ENCODE results near the gene ADSS1.
A peak's percentile ranks its signal among the peaks of the same experiment; 100 is the strongest.

The ADSS1 gene

DNA sequence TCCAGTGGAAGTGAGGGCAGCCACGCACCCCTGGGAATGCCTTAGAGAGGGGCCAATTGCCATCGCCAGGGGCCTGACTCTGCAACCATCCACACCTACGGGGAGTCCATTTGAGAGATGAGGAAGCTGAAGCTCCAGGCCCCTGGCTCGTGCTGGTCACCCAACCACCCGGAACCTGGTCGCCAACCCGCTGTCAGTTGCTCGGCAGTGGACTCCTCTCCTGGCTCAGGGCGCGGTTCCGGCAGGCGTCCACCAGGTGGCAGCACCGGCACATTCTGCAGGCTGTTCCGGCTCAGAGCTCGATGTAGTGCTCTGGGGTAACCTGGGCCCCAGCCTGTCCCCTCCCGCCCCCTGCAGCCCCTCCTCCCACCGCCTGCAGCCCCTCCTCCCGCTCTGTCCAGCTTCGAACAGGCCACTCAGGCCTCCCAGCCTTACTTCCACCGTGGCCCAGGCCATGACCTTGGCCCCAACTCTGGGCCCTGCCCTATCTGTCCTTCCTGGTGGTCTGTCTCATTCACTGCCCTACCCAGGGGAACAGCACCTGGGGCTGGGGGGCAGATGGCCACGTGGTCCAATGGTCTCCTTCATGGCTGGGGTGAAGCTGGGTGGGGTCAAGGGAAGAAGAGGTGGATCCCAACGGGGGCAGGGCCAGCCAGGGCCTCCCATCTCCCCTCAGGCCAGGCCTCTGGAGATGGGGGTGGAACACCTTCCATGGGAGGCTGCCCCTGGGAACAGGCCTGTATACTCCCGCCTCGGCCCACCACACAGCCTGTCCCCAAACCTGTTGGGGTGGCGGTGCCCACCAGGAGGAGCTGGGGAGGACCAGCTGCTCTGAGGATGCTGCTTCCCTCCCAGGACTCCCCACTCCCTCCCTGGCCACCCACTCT is 44.7 kb downstream of the ADSS1 start:
- DNase-seq (ENCODE audit: low spot score) = peak; percentile 65
- ChIA-PET POLR2A (ENCODE audit: low non-redundant PET) (no interaction called here), CTCF (interaction anchor here (0.6 to 2.2 kb wide), 27 partner anchors 8 to 852 kb away, joined by 3 to 28 read pairs (median 5); partner anchors contain the start of genes AKT1 and ZBTB42)
- H3K27ac ChIP-seq = peak overlapping the region; percentile 65
- TF ChIP-seq, protein P1, sequence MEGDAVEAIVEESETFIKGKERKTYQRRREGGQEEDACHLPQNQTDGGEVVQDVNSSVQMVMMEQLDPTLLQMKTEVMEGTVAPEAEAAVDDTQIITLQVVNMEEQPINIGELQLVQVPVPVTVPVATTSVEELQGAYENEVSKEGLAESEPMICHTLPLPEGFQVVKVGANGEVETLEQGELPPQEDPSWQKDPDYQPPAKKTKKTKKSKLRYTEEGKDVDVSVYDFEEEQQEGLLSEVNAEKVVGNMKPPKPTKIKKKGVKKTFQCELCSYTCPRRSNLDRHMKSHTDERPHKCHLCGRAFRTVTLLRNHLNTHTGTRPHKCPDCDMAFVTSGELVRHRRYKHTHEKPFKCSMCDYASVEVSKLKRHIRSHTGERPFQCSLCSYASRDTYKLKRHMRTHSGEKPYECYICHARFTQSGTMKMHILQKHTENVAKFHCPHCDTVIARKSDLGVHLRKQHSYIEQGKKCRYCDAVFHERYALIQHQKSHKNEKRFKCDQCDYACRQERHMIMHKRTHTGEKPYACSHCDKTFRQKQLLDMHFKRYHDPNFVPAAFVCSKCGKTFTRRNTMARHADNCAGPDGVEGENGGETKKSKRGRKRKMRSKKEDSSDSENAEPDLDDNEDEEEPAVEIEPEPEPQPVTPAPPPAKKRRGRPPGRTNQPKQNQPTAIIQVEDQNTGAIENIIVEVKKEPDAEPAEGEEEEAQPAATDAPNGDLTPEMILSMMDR (conservative IDR thresholded peaks at IDR 0.05; ENCODE audit: low read depth) = peak; percentile 88

DNA sequence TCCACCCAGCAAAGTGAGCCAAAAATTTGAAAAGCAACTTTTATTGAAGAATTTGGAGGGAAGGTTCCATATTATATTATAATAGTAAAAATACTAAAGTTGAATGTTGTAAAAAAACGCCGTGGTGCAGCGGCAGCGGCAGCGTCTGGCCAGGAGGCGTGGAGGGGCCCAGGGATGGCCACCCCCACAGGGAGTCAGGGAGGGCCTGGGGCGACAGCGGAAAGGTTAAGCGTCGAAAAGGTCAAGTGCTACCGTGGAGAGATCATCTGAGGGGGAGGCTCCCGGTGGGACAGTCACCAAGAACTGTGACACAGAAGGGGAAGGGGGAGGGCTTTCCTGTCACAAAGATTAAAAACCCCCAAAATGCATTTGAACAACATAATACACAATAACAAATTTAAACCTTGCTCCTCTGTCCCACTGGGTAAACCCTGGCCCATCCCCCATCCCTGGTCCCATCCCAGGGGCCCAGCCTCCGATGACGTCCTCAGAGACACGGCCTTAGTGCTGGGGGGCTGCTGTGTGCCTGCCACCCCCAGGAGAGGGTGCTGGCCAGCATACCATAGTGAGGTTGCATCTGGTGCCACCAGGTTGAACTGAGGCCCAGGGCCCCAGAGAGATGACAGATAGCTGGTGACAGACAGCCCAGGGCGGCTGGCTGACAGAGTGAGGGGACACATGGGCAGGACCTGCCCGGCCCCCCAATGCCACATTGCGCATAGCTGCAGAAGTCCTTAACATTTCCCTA is 45.5 kb downstream of the ADSS1 start:
- ChIA-PET CTCF (interaction anchor here (0.6 to 2.2 kb wide), 8 partner anchors 8 to 434 kb away, joined by 3 to 28 read pairs (median 5); partner anchors contain the start of gene AKT1), POLR2A (ENCODE audit: low non-redundant PET) (no interaction called here)
- peak overlapping the region; percentile 65 for H3K27ac ChIP-seq
- TF ChIP-seq, protein P1 (conservative IDR thresholded peaks at IDR 0.05; ENCODE audit: low read depth) = no peak
- DNase-seq (ENCODE audit: low spot score) = no peak

DNA sequence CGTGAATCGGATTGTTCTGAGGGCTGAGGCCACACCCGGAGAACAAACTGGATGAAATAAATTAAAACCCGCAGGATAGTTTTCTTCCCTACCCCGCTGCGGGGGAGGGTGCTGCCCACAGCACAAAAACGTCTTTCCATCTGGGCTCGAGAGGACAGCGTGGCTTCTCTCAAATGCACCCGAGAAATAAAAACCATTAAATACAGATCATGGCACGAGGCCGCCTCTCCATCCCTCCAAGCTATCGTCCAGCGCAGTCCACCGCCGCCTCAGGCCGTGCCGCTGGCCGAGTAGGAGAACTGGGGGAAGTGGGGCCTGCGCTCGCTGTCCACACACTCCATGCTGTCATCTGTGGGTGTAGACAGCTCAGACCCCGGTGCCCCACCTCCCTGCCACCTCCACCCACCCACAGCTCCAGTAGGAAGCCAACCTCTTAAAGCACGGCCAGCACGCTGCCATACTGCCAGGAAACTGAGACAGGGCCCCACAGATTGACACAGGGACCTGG is 46.1 kb downstream of the ADSS1 start:
- CTCF ChIA-PET = interaction anchor here (0.6 to 2.2 kb wide), 3 partner anchors 56 to 69 kb away, joined by 3 to 25 read pairs (median 4); no protein-coding TSS in a partner anchor
- POLR2A ChIA-PET (ENCODE audit: low non-redundant PET) = no interaction called here
- DNase-seq (ENCODE audit: low spot score) = no peak
- H3K27ac ChIP-seq = peak overlapping the region; percentile 65
- TF ChIP-seq, protein P1 (conservative IDR thresholded peaks at IDR 0.05; ENCODE audit: low read depth) = no peak

DNA sequence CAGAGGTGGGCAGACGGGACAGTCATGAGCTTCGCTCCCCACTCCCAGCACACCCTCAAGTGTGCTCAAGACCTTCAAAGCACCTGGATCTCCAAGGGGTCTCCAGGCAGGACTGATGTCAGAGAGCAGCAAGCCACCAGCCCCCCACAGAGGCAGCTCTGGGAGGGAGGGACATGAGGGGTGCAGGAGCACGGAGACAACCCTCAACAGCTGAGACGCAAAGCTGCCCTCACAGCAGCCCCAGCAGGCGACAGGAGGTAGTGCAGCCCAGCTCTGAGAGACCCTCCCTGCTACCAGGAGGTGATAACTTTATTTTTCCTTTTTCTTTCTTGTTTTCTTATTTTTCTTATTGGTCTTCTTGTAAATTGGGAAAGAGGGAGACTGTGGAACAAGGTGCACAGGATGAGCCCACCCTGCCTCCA is 46.8 kb downstream of the ADSS1 start:
- H3K27ac ChIP-seq = peak overlapping the region; percentile 65
- ChIA-PET CTCF (interaction anchor here (1.0 to 1.5 kb wide), 2 partner anchors 9 to 56 kb away, joined by 3 to 4 read pairs; no protein-coding TSS in a partner anchor), POLR2A (ENCODE audit: low non-redundant PET) (no interaction called here)
- TF ChIP-seq, protein P1 (conservative IDR thresholded peaks at IDR 0.05; ENCODE audit: low read depth) = peak; percentile 33
- DNase-seq (ENCODE audit: low spot score) = no peak

DNA sequence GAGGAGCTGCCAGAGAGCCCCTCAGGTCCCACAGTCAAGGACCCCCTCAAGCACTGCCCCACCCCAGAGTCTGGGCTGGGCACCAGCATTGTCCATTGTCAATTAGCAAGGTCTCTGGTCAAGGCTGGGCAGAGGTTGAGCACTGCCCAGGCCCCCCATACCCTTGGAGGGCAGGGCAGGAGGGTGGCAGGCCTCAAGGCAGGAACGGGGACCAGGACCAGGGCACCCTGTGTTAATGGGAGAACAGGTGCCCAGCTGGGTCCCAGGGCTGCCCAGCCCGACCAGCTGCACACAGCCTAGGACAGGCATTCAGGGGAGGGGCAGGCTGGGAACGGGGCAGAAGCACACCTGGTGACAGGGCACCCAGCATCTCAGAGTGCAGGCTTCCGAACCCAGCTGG is 47.3 kb downstream of the ADSS1 start:
- TF ChIP-seq, protein P1 (conservative IDR thresholded peaks at IDR 0.05; ENCODE audit: low read depth) = no peak
- peak overlapping the region; percentile 65 for H3K27ac ChIP-seq
- ChIA-PET CTCF (interaction anchor here (1.0 to 1.5 kb wide), 2 partner anchors 9 to 55 kb away, joined by 3 to 4 read pairs; no protein-coding TSS in a partner anchor), POLR2A (ENCODE audit: low non-redundant PET) (no interaction called here)
- no peak for DNase-seq (ENCODE audit: low spot score)

Measured in RWPE1 (cell line).